GM19395 (cell line): ENCODE results near the gene EIF3I.
A peak's percentile ranks its signal among the peaks of the same experiment; 100 is the strongest.

Experiments
- ATAC-seq: cut with Tn5 transposase; IDR thresholded peaks from one replicate; pipeline ENCODE4 v1.9.1; 2021; ENCODE audit warnings: mild to moderate bottlenecking, moderate library complexity; ENCODE audit not compliant: unreplicated experiment

Gene EIF3I

DNA sequence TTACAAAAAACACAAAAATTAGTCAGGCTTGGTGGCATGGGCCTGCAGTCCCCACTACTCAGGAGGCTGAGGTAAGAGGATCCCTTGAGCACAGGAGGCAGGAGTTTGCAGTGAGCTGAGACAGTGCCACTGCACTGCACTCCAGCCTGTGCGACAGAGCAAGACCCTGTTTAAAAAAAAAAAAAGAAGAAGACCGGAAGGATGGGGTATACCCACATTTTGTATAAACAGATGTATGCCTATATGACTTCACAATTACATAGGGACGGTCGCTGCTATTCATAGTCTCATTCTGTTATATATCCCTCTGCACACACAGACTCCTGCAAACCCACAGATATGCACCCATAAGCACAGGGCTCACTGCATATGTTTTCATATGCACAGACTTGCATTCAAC is 41.5 kb downstream of the EIF3I start:
- ATAC-seq, result peak; percentile 58

DNA sequence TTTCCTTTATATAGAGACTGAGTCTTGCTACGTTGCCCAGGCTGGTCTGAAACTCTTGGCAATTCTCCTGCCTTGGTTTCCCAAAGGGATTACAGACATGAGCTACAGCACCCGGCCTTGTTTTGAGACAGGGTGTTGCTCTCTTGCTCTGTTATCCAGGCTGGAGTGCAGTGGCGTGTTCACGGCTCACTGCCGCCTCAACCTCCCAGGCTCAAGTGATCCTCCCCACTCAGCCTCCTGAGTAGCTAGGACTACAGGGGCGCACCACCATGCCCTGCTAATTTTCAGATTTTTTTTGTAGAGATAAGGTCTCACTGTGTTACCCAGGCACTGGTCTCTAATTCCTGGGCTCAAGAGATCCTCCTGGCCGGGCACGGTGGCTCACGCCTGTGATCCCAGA is 43.6 kb downstream of the EIF3I start:
- ATAC-seq, result no peak

DNA sequence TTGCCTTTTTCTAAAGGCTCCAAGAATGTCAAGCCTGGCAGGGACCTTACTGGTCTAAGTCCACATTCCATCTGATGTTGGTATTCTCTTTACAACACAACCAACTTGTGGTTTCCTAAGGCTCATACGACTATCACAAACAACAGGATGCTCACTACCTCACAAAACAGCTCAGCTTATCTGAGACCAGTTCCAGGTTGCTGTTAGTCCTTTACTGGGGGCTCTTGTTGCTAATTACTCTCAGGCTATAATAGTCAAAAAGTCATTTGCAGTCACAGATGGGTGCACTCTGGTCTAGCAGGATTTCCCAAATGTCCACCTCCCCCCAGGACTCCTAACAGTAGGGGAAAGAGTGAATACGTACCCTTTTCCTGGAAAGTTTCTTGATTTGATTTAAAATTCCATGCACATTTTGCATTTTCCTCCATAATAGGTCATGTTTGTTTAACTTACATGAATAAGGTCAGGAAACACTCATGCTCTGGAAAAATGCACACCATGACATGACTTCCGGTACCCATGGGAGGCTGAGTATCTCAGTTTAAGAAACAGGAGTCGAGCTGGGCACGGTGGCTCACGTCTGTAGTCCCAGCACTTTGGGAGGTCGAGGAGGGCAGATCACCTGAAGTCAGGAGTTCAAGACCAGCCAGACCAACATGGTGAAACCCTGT is 44.8 kb downstream of the EIF3I start:
- ATAC-seq, result no peak

GRCh38 chr1:32269744-32270143 is 47.5 kb downstream of the EIF3I start:
- no peak for ATAC-seq

DNA sequence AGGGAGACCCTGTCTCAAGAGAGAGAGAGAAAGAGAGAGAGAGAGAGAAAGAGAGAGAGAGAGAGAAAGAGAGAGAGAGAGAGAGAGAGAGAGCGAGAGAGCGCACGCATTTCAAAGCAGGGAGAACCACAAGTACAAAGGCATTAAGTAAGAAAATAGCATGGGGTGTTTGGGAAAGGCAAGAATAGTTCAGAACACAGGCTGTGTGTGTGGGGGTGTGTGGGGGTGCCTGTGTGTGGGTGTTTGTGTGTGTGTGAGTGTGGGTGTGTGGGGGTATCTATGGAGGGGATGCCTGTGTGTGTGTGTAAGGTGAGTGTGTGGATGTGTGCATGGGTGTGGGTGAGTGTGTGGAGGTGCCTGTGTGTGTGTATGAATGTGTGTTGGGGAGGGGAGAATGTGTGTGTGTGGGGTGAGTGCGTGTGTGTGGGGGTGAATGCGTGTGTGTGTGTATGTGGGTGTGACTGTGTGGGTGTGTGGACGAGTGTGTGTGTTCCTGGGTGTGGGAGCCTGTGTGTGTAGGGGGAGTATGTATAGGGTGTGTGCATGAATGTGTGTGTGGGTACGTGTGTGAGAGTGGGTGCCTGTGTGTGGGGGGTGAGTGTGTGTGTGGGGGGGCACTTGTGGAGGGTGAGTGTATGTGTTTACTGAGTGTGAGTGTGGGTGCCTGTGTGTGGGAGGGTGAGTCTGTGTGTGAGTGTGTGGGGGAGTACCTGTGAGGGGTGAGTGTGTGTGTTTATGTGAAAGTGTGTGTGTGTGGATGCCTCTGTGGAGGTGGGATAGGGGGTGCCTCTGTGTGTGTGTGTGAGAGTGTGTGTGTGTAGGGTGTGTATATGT is 50.6 kb downstream of the EIF3I start:
- ATAC-seq, result no peak

DNA sequence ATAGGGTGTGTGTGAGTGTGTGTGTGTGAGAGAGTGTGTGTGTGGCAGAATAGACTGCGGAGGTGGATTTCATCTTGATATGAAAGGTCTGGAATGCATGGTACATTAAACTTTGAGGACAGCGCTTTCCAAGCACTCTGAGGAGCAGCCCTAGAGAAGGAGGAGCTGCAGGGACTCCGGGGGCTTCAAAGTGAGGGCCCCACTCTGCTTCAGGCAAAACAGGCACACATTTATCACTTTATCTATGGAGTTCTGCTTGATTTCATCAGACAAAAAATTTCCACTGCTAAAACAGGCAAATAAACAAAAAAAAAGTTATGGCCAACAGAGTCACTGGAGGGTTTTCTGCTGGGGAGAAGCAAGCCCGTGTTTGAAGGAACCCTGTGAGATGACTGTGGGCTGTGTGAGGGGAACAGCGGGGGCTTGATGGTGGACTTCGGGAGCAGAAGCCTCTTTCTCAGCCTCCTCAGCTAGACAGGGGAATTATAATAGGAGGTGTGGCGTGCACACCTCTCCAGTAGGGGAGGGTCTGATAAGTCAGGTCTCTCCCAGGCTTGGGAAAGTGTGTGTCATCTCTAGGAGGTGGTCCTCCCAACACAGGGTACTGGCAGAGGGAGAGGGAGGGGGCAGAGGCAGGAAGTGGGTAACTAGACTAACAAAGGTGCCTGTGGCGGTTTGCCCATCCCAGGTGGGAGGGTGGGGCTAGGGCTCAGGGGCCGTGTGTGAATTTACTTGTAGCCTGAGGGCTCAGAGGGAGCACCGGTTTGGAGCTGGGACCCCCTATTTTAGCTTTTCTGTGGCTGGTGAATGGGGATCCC is 51.4 kb downstream of the EIF3I start:
- no peak for ATAC-seq

DNA sequence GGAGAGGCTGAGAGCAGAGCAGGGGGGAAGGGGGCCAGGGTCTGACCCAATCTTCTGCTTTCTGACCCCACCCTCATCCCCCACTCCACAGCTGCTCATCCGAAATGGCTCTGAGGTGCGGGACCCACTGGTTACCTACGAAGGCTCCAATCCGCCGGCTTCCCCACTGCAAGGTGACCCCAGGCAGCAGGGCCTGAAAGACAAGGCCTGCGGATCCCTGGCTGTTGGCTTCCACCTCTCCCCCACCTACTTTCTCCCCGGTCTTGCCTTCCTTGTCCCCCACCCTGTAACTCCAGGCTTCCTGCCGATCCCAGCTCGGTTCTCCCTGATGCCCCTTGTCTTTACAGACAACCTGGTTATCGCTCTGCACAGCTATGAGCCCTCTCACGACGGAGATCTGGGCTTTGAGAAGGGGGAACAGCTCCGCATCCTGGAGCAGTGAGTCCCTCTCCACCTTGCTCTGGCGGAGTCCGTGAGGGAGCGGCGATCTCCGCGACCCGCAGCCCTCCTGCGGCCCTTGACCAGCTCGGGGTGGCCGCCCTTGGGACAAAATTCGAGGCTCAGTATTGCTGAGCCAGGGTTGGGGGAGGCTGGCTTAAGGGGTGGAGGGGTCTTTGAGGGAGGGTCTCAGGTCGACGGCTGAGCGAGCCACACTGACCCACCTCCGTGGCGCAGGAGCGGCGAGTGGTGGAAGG is 52.6 kb downstream of the EIF3I start:
- no peak for ATAC-seq

- no peak for ATAC-seq
These were observed 53.2 kb downstream of the EIF3I start for GRCh38 chr1:32275424-32275823.

DNA sequence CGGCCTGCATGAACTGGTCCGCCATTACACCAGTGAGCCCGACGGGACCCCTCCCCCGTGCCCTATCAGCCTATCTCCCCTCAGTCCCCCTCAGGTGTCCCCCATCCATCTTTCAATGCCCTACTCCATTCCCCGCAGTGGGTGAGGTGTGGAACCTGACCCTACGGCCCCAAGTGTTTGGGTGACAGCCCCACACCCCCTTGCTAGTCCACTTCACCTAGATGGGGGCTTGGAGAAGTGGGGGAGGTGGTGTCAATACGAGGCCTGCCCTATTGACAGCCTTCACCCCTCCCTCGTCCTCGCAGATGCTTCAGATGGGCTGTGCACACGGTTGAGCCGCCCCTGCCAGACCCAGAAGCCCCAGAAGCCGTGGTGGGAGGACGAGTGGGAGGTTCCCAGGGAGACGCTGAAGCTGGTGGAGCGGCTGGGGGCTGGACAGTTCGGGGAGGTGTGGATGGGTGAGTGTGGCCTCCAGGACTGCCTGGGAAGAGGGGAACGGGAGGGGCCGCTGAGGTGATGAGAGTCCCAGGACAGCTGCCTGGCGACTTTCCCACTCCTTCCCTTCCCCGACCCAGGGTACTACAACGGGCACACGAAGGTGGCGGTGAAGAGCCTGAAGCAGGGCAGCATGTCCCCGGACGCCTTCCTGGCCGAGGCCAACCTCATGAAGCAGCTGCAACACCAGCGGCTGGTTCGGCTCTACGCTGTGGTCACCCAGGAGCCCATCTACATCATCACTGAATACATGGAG is 54.0 kb downstream of the EIF3I start:
- ATAC-seq, result no peak
